Endothelial cell (in vitro differentiated cells): Measurements from ENCODE around the gene SMARCE1. TPM values are rescaled to one million over a fixed set of nuclear protein-coding genes. Genes with fewer than 3 reads are reported as not detected.
A peak's percentile ranks its signal among the peaks of the same experiment; 100 is the strongest.

Source experiments
- DNase-seq: peaks from one replicate; pipeline ENCODE4 v3.0.0; 2021; ENCODE audit warnings: low spot score
- H3K27ac Mint-ChIP-seq: one replicate; pipeline ENCODE4 v1.8.0; 2021; ENCODE audit warnings: mixed read lengths, inconsistent platforms; ENCODE audit not compliant: unreplicated experiment
- H3K27me3 Mint-ChIP-seq: one replicate; pipeline ENCODE4 v1.8.0; 2021; ENCODE audit warnings: mild to moderate bottlenecking, moderate library complexity, mixed read lengths, inconsistent platforms; ENCODE audit not compliant: unreplicated experiment
- H3K36me3 Mint-ChIP-seq: one replicate; pipeline ENCODE4 v1.8.0; 2021; ENCODE audit warnings: mild to moderate bottlenecking, low read depth, mixed read lengths, inconsistent platforms; ENCODE audit not compliant: unreplicated experiment
- H3K4me1 Mint-ChIP-seq: one replicate; pipeline ENCODE4 v1.8.0; 2021; ENCODE audit warnings: mild to moderate bottlenecking, mixed read lengths, inconsistent platforms; ENCODE audit not compliant: unreplicated experiment
- H3K4me3 Mint-ChIP-seq: one replicate; pipeline ENCODE4 v1.8.0; 2021; ENCODE audit warnings: mild to moderate bottlenecking, mixed read lengths, inconsistent platforms; ENCODE audit not compliant: unreplicated experiment
- H3K9me3 Mint-ChIP-seq: one replicate; pipeline ENCODE4 v1.8.0; 2021; ENCODE audit warnings: mixed read lengths, inconsistent platforms; ENCODE audit not compliant: unreplicated experiment
- CTCF ChIP-seq: fragments of 200-600 bp; sonication (generic); IDR thresholded peaks from one replicate; pipeline ENCODE4 v1.5.0; 2021; ENCODE audit warnings: antibody characterized with exemption; ENCODE audit not compliant: unreplicated experiment
- total RNA-seq: library from RNA; stranded (reverse); fragmentation: NEBNext Ultra II Directional; extraction: Animal tissue kit (Norgen Biotek cat#: 25700); gene quantifications from one replicate; pipeline ENCODE4 v1.2.1, GENCODE V29; 2021; ENCODE audit not compliant: unreplicated experiment

Gene SMARCE1
- total RNA-seq, 1 donor from 2014 or later = 138 TPM

- H3K27me3 Mint-ChIP-seq = peaks cover 5% of the 10 kb centered on the region
- no peaks in the 10 kb centered on the region for H3K9me3 Mint-ChIP-seq
- no peak for DNase-seq
- H3K36me3 Mint-ChIP-seq = no peaks in the 10 kb centered on the region
- H3K27ac Mint-ChIP-seq = no peak overlapping the region
- H3K4me1 Mint-ChIP-seq = peaks cover 10% of the 10 kb centered on the region
- no peak for TF ChIP-seq CTCF
- no peak overlapping the region for H3K4me3 Mint-ChIP-seq
Measured at GRCh38 chr17:40615841-40616476, 31.7 kb downstream of the SMARCE1 start.

GRCh38 chr17:40615068-40615840 lies 32.4 kb downstream of the SMARCE1 start:
- Mint-ChIP-seq H3K4me1 (peaks cover 10% of the 10 kb centered on the region), H3K27me3 (peaks cover 5% of the 10 kb centered on the region), H3K36me3 (no peaks in the 10 kb centered on the region), H3K27ac (no peak overlapping the region), H3K4me3 (peak overlapping the region; percentile 7), H3K9me3 (no peaks in the 10 kb centered on the region)
- DNase-seq = peak; percentile 52
- TF ChIP-seq CTCF = peak; percentile 21

GRCh38 chr17:40614431-40615067 lies 33.1 kb downstream of the SMARCE1 start:
- Mint-ChIP-seq H3K27ac (no peak overlapping the region), H3K4me3 (no peak overlapping the region), H3K36me3 (no peaks in the 10 kb centered on the region), H3K4me1 (peaks cover 10% of the 10 kb centered on the region), H3K9me3 (no peaks in the 10 kb centered on the region), H3K27me3 (peaks cover 5% of the 10 kb centered on the region)
- TF ChIP-seq CTCF = no peak
- no peak for DNase-seq

GRCh38 chr17:40613467-40614154 lies 34.0 kb downstream of the SMARCE1 start:
- Mint-ChIP-seq H3K27ac (no peak overlapping the region), H3K9me3 (no peaks in the 10 kb centered on the region), H3K36me3 (no peaks in the 10 kb centered on the region), H3K27me3 (peaks cover 3% of the 10 kb centered on the region), H3K4me1 (peaks cover 10% of the 10 kb centered on the region), H3K4me3 (no peak overlapping the region)
- no peak for TF ChIP-seq CTCF
- DNase-seq = no peak
